ENCODE data around the gene NRL. TPM values are rescaled to one million over a fixed set of nuclear protein-coding genes. Genes with fewer than 3 reads are reported as not detected.
"Not testable (repeated sequence)": the region's sequence is repeated elsewhere in the genome, so short reads cannot be mapped to it uniquely, and the experiment has no call there.

The NRL gene
- total and polyA plus RNA-seq, 4 donors, result 2.7 to 5.4 (median 3.1) TPM

- H3K36me3 ChIP-seq (ENCODE audit: control insufficient read depth in 4 of 4, insufficient read depth in 4 of 4, low read length in 4 of 4), result peaks cover 0 to 12% (median 3%) of the 10 kb centered on the region in 4 donors
- peaks cover 0 to 5% (median 0%) of the 10 kb centered on the region in 5 donors for H3K4me1 ChIP-seq (ENCODE audit: control insufficient read depth in 5 of 5, insufficient read depth in 5 of 5, low read length in 5 of 5)
- no peak for ATAC-seq (ENCODE audit: insufficient read depth, low FRiP score)
- H3K27ac ChIP-seq (ENCODE audit: low read depth in 1 of 2, low read length in 1 of 2), result no peak overlapping the region
- DNase-seq, result no peak
- H3K9ac ChIP-seq (ENCODE audit: insufficient read depth in 1 of 2, low read length in 2 of 2), result no peak overlapping the region
- no peak overlapping the region for H3K4me3 ChIP-seq
- no peaks in the 10 kb centered on the region for H3K27me3 ChIP-seq (ENCODE audit: control insufficient read depth in 3 of 3, insufficient read depth in 3 of 3, low read length in 2 of 3)
- H3K9me3 ChIP-seq (ENCODE audit: control insufficient read depth in 4 of 4, insufficient read depth in 3 of 4, low read length in 3 of 4), result no peaks in the 10 kb centered on the region
- 93 to 95% methylated on average over 4 of the region's 4 CpGs for WGBS, 2 donors
- no peak for TF ChIP-seq CTCF (IDR thresholded peaks at IDR 0.05; ENCODE audit: control extremely low read depth, extremely low read depth)
Measured at GRCh38 chr14:24106672-24107271, 8.0 kb downstream of the NRL start.

DNA sequence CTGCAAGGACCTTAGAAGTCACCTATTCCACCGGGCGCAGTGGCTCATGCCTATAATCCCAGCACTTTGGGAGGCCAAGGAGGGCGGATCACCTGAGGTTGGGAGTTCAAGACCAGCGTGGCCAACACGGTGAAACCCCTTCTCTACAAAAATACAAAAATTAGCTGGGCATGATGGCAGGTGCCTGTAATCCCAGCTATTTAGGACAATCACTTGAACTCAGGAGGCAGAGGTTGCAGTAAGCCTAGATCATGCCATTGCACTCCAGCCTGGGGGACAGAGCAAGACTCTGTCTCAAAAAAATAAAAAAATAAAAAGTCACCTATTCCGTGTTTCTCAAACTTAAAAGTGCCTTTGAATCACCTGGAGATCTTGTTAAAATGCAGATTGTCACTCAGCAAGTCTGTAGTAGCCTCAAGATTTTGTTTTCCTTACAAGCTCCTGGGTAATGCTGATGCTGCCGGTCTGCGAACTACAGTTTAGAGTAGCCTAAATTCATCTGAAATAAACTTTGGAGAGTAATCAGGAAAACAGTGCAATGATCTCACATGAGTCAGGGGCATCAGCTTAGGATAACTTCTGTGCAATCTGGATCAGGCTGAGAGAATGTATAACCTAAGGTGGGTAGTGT, 9.0 kb downstream of the NRL start:
- DNase-seq; H3K9ac ChIP-seq (ENCODE audit: insufficient read depth in 1 of 2, low read length in 2 of 2); H3K4me3 ChIP-seq; H3K4me1 ChIP-seq (ENCODE audit: control insufficient read depth in 5 of 5, insufficient read depth in 5 of 5, low read length in 5 of 5); H3K27me3 ChIP-seq (ENCODE audit: control insufficient read depth in 3 of 3, insufficient read depth in 3 of 3, low read length in 2 of 3); H3K9me3 ChIP-seq (ENCODE audit: control insufficient read depth in 4 of 4, insufficient read depth in 3 of 4, low read length in 3 of 4); H3K27ac ChIP-seq (ENCODE audit: low read depth in 1 of 2, low read length in 1 of 2); ATAC-seq (ENCODE audit: insufficient read depth, low FRiP score): not testable (repeated sequence)
- peaks cover 0 to 17% (median 3%) of the 10 kb centered on the region in 4 donors for H3K36me3 ChIP-seq (ENCODE audit: control insufficient read depth in 4 of 4, insufficient read depth in 4 of 4, low read length in 4 of 4)
- WGBS, 2 donors, result 93 to 95% methylated on average over 8 of the region's 8 CpGs

- 94 to 95% methylated on average over 13 of the region's 13 CpGs for WGBS, 2 donors
Measured at GRCh38 chr14:24103451-24103850, 11.3 kb downstream of the NRL start.

More at GRCh38 chr14:24103451-24103850, 11.3 kb downstream of the NRL start:
- Histone ChIP-seq H3K36me3 (ENCODE audit: control insufficient read depth in 4 of 4, insufficient read depth in 4 of 4, low read length in 4 of 4) (peaks cover 0 to 32% (median 6%) of the 10 kb centered on the region in 4 donors), H3K27ac (ENCODE audit: low read depth in 1 of 2, low read length in 1 of 2) (no peak overlapping the region), H3K4me3 (no peak overlapping the region), H3K9ac (ENCODE audit: insufficient read depth in 1 of 2, low read length in 2 of 2) (no peak overlapping the region), H3K9me3 (ENCODE audit: control insufficient read depth in 4 of 4, insufficient read depth in 3 of 4, low read length in 3 of 4) (no peaks in the 10 kb centered on the region), H3K27me3 (ENCODE audit: control insufficient read depth in 3 of 3, insufficient read depth in 3 of 3, low read length in 2 of 3) (no peaks in the 10 kb centered on the region), H3K4me1 (ENCODE audit: control insufficient read depth in 5 of 5, insufficient read depth in 5 of 5, low read length in 5 of 5) (peaks cover 0 to 2% (median 0%) of the 10 kb centered on the region in 5 donors)
- no peak for TF ChIP-seq CTCF (IDR thresholded peaks at IDR 0.05; ENCODE audit: control extremely low read depth, extremely low read depth)
- DNase-seq (no peak), ATAC-seq (ENCODE audit: insufficient read depth, low FRiP score) (no peak)

Data from lung (tissue), 12 donors.